Measurements from ENCODE around the gene PADI3. TPM values are rescaled to one million over a fixed set of nuclear protein-coding genes. Genes with fewer than 3 reads are reported as not detected.

The PADI3 gene
- total and polyA plus RNA-seq, 9 of the 15 experiments (the other 6 are each of a cell fraction or from before 2014, with no cell fraction given), result not detected

DNA sequence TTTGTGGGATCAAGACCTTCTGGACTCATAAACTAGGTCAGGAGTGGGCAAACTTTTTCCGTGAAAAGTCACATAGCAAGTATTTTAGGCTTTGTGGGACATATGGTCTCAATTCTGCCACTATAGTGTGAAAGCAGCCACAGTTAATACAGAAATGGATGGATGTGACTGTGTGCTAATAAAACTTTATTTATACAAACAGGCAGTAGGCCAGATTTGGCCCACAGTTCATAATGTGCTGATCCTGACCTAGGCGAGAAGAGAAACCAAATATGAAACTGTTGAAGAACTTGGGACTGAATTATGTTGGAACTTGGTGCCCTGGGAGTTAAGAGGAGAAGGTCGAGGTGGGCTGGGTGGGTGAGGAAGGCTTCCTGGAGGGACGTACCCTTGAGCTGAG, 17.1 kb downstream of the PADI3 start (continued):
- TF ChIP-seq, protein P1, sequence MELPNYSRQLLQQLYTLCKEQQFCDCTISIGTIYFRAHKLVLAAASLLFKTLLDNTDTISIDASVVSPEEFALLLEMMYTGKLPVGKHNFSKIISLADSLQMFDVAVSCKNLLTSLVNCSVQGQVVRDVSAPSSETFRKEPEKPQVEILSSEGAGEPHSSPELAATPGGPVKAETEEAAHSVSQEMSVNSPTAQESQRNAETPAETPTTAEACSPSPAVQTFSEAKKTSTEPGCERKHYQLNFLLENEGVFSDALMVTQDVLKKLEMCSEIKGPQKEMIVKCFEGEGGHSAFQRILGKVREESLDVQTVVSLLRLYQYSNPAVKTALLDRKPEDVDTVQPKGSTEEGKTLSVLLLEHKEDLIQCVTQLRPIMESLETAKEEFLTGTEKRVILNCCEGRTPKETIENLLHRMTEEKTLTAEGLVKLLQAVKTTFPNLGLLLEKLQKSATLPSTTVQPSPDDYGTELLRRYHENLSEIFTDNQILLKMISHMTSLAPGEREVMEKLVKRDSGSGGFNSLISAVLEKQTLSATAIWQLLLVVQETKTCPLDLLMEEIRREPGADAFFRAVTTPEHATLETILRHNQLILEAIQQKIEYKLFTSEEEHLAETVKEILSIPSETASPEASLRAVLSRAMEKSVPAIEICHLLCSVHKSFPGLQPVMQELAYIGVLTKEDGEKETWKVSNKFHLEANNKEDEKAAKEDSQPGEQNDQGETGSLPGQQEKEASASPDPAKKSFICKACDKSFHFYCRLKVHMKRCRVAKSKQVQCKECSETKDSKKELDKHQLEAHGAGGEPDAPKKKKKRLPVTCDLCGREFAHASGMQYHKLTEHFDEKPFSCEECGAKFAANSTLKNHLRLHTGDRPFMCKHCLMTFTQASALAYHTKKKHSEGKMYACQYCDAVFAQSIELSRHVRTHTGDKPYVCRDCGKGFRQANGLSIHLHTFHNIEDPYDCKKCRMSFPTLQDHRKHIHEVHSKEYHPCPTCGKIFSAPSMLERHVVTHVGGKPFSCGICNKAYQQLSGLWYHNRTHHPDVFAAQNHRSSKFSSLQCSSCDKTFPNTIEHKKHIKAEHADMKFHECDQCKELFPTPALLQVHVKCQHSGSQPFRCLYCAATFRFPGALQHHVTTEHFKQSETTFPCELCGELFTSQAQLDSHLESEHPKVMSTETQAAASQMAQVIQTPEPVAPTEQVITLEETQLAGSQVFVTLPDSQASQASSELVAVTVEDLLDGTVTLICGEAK (IDR thresholded peaks at IDR 0.05), result peak; percentile 97
- TF ChIP-seq, protein P1 (CRISPR knock-in tag; IDR thresholded peaks at IDR 0.05), result peak; percentile 96
